NT2/D1 (cell line): Measurements from ENCODE around the gene LGALS12.

ENCODE experiments used
- YY1 ChIP-seq: IDR thresholded peaks from 2 replicates; pipeline ENCODE4 v1.6.1; 2011; ENCODE audit not compliant: insufficient read length, insufficient read depth
- ZNF274 ChIP-seq: IDR thresholded peaks from 2 replicates; pipeline ENCODE4 v1.6.1; 2011; ENCODE audit warnings: mild to moderate bottlenecking, low read depth, low read length

DNA sequence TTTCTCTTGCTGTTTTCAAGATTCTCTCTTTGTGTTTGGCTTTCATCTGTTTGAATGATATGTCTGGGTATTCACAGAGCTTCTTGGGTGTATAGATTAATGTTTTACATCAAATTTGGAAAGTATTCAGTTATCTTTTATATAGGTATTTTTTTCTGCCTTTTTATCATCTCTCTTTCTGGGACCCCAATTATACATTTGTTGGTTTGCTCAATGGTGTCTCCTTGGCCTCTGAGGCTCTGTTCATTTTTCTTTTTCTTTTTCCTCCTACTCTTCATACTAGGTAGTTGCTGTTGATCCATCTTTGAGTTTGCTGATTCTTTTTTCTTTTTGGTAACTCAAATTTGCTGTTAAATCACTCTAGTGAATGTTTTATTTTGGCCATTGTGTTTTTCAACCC, 29.3 kb upstream of the LGALS12 start:
- no peak for TF ChIP-seq YY1
- no peak for TF ChIP-seq ZNF274
